Hypothalamus (tissue), 51 donors: ENCODE results near the gene PGLYRP4.

Experiments used
- DNase-seq, 51 donors: peaks; one replicate each; lab custom pipeline; 2025; lab: John Stamatoyannopoulos, UW

Gene PGLYRP4

DNA sequence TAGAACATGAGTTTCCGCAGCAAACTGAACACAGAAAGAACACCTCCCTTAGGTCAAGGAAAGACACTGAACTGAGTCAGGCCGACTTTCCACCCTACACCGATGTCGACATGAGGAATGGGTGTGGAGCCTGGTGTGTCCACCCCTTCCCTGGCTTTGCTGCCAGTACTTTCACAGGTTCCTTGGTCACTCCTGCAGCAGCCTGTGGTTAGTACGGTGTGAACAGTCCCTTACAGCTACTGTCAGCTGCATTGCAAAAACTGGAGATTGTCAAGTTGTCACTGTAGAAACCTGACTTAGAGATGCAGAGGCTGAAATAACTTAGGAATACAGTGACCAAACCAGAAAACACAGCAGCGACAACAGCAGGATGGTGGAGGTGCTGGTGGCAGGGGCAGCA, 43.0 kb downstream of the PGLYRP4 start:
- no peak for DNase-seq

DNA sequence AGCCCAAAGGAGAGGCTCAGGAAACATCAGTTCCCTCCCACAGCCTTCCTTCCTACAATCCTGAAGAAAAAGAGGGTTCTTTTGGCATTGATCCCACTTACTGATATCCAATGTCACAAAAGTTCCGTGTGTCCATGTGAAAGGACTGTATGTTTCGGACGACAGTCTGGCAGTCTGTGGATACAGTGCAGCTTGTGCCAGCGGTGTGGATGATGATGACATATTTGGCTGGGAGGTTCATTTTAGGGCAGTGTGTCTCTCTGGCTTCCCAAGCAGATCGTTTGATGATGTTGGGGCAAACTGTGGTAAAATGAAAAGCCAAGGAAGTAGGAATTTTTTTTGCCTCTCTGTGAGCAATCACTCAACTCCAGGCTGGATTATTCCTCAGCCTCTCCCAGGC, 46.3 kb downstream of the PGLYRP4 start:
- DNase-seq, result no peak

DNA sequence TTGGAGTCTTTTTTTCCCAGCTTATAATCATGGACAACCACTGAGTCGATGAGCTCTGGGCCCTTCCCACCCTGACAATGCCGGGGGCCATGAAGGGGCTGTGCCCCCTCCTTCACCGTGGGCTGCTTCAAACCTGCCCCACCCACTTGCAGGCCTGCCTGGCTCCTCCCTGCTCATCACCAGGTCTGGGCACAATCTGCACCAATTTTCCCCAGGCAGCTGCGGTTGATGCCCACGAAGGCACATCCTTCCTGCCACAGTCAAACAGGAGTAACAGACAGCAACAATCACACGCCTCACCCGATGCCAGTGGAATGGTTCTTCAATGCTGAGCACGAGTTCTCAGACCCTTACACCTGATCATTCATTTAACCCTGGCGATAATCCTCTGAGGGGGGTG, 54.8 kb downstream of the PGLYRP4 start:
- no peak for DNase-seq

- no peak for DNase-seq
These were observed 55.2 kb downstream of the PGLYRP4 start for GRCh38 chr1:153293480-153293775.

DNA sequence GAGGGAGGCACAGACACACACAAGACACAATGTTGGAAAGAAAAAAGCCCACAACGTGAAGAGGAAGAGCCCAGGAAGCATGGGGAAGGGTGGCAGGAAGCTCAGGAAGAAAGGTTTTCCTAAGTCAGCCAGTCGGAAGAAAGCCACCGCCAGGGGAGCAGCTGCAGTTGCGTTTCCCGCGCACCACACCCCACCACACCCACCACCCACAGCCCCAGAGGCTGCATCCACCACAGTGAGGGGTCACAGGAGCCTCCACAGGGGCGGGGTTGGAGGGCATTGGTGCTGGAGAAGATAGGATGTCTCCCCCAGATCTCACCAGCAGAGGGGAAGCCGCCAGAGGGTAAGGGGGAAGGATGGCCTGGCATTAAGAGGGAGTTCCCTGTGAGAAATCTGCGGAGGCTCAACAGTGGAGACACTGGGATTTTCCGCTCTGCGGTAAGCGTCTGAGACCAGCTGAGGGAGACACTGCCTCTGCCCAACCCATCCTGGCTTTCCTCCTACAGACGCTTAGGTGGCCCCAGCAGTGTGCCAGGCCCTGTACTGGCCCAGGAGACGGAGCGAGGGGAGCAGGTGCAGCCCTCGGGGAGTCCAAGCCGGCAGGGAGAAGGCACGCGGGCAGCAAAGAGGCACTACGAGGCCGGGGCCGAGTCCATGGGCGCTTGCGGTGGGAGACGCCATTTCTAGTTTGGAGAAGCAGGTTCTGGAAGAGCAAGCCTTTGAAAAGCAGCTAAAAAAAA, 55.7 kb downstream of the PGLYRP4 start:
- no peak for DNase-seq

DNA sequence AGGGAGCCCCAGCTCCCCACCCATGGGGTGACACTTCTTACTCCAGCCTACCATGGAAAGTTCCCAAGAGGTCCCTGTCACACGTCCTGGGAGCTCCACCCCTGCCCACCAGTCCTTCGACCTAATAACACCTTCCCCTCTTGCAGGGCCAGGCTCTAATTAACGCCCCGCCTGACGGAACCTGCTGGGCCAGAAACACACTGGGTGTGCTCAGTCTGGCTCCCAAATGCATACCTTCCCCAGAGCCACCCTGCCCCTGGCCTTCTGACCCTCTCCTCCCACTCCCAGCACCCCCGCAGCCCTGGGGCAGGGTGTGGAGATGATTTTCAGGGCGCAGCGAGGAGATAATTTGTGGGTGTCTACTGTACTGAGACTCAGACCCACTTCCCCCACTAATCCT, 56.5 kb downstream of the PGLYRP4 start:
- no peak for DNase-seq

DNA sequence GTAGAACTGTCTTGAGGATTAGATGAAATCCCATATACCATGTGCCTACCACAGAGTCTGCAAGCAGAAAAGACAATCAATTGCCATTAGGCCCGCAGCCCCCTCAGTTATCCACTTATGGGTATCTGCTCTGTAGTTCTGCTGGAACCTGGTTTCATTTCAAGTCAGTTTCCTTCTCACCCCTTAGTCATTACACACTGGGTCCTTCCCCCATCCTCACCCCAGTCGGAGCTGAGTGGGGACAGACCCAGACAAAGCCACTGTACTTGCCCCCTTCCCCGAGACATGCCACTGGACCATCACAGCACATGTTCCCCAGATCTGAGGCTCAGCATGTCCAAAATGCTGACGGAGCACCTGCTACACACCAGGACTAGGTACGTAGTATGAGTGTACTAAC, 57.1 kb downstream of the PGLYRP4 start:
- no peak for DNase-seq

DNA sequence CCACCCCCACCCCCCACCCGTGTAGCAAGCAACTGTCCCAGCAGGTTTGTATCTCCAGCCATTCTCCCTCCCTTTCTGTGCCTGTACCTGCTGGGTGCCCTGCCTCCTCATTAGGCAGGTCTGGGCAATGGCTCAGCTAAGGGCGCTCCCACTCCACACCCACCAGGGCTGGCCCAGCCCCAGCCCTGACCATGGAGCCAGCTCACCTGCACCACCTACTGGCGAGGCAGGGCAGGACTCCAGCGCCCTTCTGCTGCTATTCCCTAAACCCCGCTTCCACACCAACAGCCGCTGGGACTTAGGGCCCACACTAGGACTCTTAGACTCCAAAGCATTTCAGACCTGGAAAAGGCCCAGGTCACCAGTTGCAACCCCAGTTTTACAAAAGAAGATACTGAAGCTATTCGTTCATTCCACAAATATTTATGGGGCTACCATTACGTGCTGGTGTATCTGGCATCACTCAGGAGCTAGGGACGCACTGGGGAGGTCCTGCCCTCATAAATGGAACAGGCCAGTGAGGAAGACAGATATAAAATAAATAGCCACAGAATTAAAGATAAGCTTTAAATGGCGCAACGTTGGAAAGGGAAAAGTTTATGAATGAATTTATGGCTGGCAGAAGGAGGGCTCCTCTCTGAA, 59.9 kb downstream of the PGLYRP4 start:
- no peak for DNase-seq
